Activated CD8-positive, alpha-beta T cell treated with anti-CD3 and anti-CD28 coated beads for 36 hours (primary cell): Measurements from ENCODE around the gene TMEM14B. TPM values are rescaled to one million over a fixed set of nuclear protein-coding genes. Genes with fewer than 3 reads are reported as not detected.

Experiments used
- ATAC-seq: fragments of 200-7000 bp; cut with Tn5 transposase; one replicate; pipeline ENCODE4 v1.10.0; 2021; ENCODE audit warnings: mild to moderate bottlenecking, moderate library complexity
- CTCF ChIA-PET: fragments of 350-600 bp; sonication (Branson Sonifier 250); formaldehyde crosslinking; loops from one replicate; lab custom pipeline; 2021; ENCODE audit warnings: antibody characterized with exemption; lab: Charles Lee
- POLR2A ChIA-PET: fragments of 350-600 bp; sonication (Branson Sonifier 250); formaldehyde crosslinking; loops from one replicate; lab custom pipeline; 2021; ENCODE audit warnings: antibody characterized with exemption; lab: Charles Lee
- DNase-seq: peaks from one replicate; pipeline ENCODE4 v3.0.0-alpha.2; 2020
- H3K27ac Mint-ChIP-seq: one replicate; pipeline ENCODE4 v1.8.0; 2021; ENCODE audit warnings: mild to moderate bottlenecking, mixed read lengths
- H3K27me3 Mint-ChIP-seq: one replicate; pipeline ENCODE4 v1.8.0; 2021; ENCODE audit warnings: mixed read lengths
- H3K36me3 Mint-ChIP-seq: one replicate; pipeline ENCODE4 v1.8.0; 2021; ENCODE audit warnings: low read depth, mixed read lengths
- H3K4me1 Mint-ChIP-seq: one replicate; pipeline ENCODE4 v1.8.0; 2021; ENCODE audit warnings: low read depth, mixed read lengths
- H3K4me3 Mint-ChIP-seq: one replicate; pipeline ENCODE4 v1.8.0; 2021; ENCODE audit warnings: mild to moderate bottlenecking, moderate library complexity, mixed read lengths
- H3K9me3 Mint-ChIP-seq: one replicate; pipeline ENCODE4 v1.8.0; 2021; ENCODE audit warnings: mixed read lengths
- CTCF ChIP-seq: fragments of 200-600 bp; IDR thresholded peaks from one replicate; pipeline ENCODE4 v1.8.0; 2022; ENCODE audit warnings: antibody characterized with exemption, mild to moderate bottlenecking
- intact Hi-C: fragments of 100-400 bp; cut with micrococcal nuclease; formaldehyde crosslinking; loops from one replicate; pipeline ENCODE4 v1.10.0; 2022
- total RNA-seq, 2 experiments: library from RNA; stranded (reverse); gene quantifications; one replicate each; pipeline ENCODE4 v1.2.3, GENCODE V29; 2021

Gene TMEM14B
- total RNA-seq, 2 experiments from 2014 or later, result 92.1 to 94.2 TPM

- Mint-ChIP-seq H3K4me1 (peaks cover 45% of the 10 kb centered on the region), H3K36me3 (peaks cover 29% of the 10 kb centered on the region), H3K9me3 (peaks cover 14% of the 10 kb centered on the region), H3K27ac (peak within 1 kb of the TSS; percentile 92), H3K4me3 (peak within 1 kb of the TSS; percentile 91), H3K27me3 (no peaks in the 10 kb centered on the region)
- POLR2A ChIA-PET, result interaction anchor here (1.5 to 3.2 kb wide), 3 partner anchors 18 to 27 kb away, joined by 4 to 21 read pairs (median 20); partner anchors contain the start of genes C6orf52, PAK1IP1 and TMEM14B
- ATAC-seq, result peak; percentile 93
- TF ChIP-seq CTCF, result no peak
- DNase-seq, result peak; percentile 93
- intact Hi-C loops, result no loop called here
- CTCF ChIA-PET, result interaction anchor here (1.1 kb wide), 1 partner anchor 245 kb away, joined by 4 read pairs; no protein-coding TSS in a partner anchor
Measured at GRCh38 chr6:10722820-10723566, 24.6 kb upstream of the TMEM14B start, which contains the start of gene TMEM14C. Gene TMEM14C (plus strand): TSS chr6:10723070. CDS start chr6:10724614, 1,544 bp downstream.

GRCh38 chr6:10723567-10723881 is 24.1 kb upstream of the TMEM14B start:
- H3K36me3 Mint-ChIP-seq, result peaks cover 30% of the 10 kb centered on the region
- ChIA-PET POLR2A (interaction anchor here (1.2 to 3.2 kb wide), 2 partner anchors 25 to 28 kb away, joined by 7 to 20 read pairs; partner anchors contain the start of genes C6orf52, PAK1IP1 and TMEM14B), CTCF (interaction anchor here (1.1 kb wide), 1 partner anchor 245 kb away, joined by 4 read pairs; no protein-coding TSS in a partner anchor)
- H3K4me1 Mint-ChIP-seq, result peaks cover 45% of the 10 kb centered on the region
- peak overlapping the region; percentile 91 for H3K4me3 Mint-ChIP-seq
- peak overlapping the region; percentile 92 for H3K27ac Mint-ChIP-seq
- DNase-seq, result no peak
- TF ChIP-seq CTCF, result no peak
- peaks cover 12% of the 10 kb centered on the region for H3K9me3 Mint-ChIP-seq
- intact Hi-C loops, result no loop called here
- ATAC-seq, result no peak
- H3K27me3 Mint-ChIP-seq, result no peaks in the 10 kb centered on the region

- DNase-seq, result no peak
- H3K4me1 Mint-ChIP-seq, result peaks cover 37% of the 10 kb centered on the region
- no peak overlapping the region for H3K27ac Mint-ChIP-seq
- peaks cover 30% of the 10 kb centered on the region for H3K36me3 Mint-ChIP-seq
- H3K4me3 Mint-ChIP-seq, result no peak overlapping the region
- H3K9me3 Mint-ChIP-seq, result peaks cover 3% of the 10 kb centered on the region
- POLR2A ChIA-PET, result interaction anchor here (3.2 kb wide), 1 partner anchor 23 kb away, joined by 20 read pairs; the partner anchor contains the start of gene TMEM14B
- no peak for TF ChIP-seq CTCF
- CTCF ChIA-PET, result interaction anchor here (1.1 kb wide), 1 partner anchor 76 kb away, joined by 3 read pairs; no protein-coding TSS in a partner anchor
- no peaks in the 10 kb centered on the region for H3K27me3 Mint-ChIP-seq
- intact Hi-C loops, result no loop called here
- no peak for ATAC-seq
Measured at GRCh38 chr6:10725044-10725443, 22.6 kb upstream of the TMEM14B start.

GRCh38 chr6:10725716-10726115 is 21.9 kb upstream of the TMEM14B start:
- Mint-ChIP-seq H3K4me1 (peaks cover 37% of the 10 kb centered on the region), H3K27me3 (no peaks in the 10 kb centered on the region), H3K36me3 (peaks cover 35% of the 10 kb centered on the region), H3K4me3 (no peak overlapping the region), H3K9me3 (peaks cover 3% of the 10 kb centered on the region), H3K27ac (no peak overlapping the region)
- no peak for ATAC-seq
- no peak for DNase-seq
- TF ChIP-seq CTCF, result no peak
- ChIA-PET CTCF (interaction anchor here (1.1 kb wide), 1 partner anchor 22 kb away, joined by 3 read pairs; the partner anchor contains the start of gene TMEM14B), POLR2A (interaction anchor here (0.6 to 1.2 kb wide), 3 partner anchors 21 to 215 kb away, joined by 3 to 4 read pairs (median 4); no protein-coding TSS in a partner anchor)
- intact Hi-C loops, result no loop called here

- Mint-ChIP-seq H3K9me3 (no peaks in the 10 kb centered on the region), H3K4me3 (no peak overlapping the region), H3K36me3 (peaks cover 43% of the 10 kb centered on the region), H3K27me3 (no peaks in the 10 kb centered on the region), H3K27ac (no peak overlapping the region), H3K4me1 (peaks cover 8% of the 10 kb centered on the region)
- CTCF ChIA-PET, result no interaction called here
- no peak for ATAC-seq
- TF ChIP-seq CTCF, result no peak
- POLR2A ChIA-PET, result interaction anchor here (0.9 kb wide), 2 partner anchors 8 to 17 kb away, joined by 3 to 4 read pairs; partner anchors contain the start of gene TMEM14B
- intact Hi-C loops, result no loop called here
- no peak for DNase-seq
Measured at GRCh38 chr6:10730254-10730653, 17.4 kb upstream of the TMEM14B start.
